Calu3 (cell line): ENCODE measurements around the gene PDE1C. TPM values are rescaled to one million over a fixed set of nuclear protein-coding genes. Genes with fewer than 3 reads are reported as not detected.

Source experiments
- BruUV-seq: library from RNA; stranded (reverse); fragments of 400-500 nt; replicated peaks from 2 replicates; lab custom pipeline; 2021; lab: Mats Ljungman, UMichigan
- CTCF ChIA-PET: fragments of 300-600 bp; sonication (Branson Sonifier 250); formaldehyde crosslinking; loops from one replicate; lab custom pipeline; 2022; ENCODE audit warnings: antibody characterized with exemption; lab: Charles Lee
- DNase-seq: peaks from one replicate; pipeline ENCODE4 v3.0.0; 2022
- H3K27ac Mint-ChIP-seq: one replicate; pipeline ENCODE4 v1.8.0; 2022; ENCODE audit warnings: mixed read lengths; ENCODE audit not compliant: unreplicated experiment
- H3K27me3 Mint-ChIP-seq: one replicate; pipeline ENCODE4 v1.8.0; 2022; ENCODE audit warnings: mixed read lengths; ENCODE audit not compliant: unreplicated experiment
- H3K36me3 Mint-ChIP-seq: one replicate; pipeline ENCODE4 v1.8.0; 2022; ENCODE audit warnings: mild to moderate bottlenecking, moderate library complexity, mixed read lengths; ENCODE audit not compliant: insufficient read depth, unreplicated experiment
- H3K4me1 Mint-ChIP-seq: one replicate; pipeline ENCODE4 v1.8.0; 2022; ENCODE audit warnings: mild to moderate bottlenecking, low read depth, mixed read lengths; ENCODE audit not compliant: unreplicated experiment
- H3K4me3 Mint-ChIP-seq: one replicate; pipeline ENCODE4 v1.8.0; 2022; ENCODE audit warnings: mild to moderate bottlenecking, low read depth, moderate library complexity, mixed read lengths; ENCODE audit not compliant: unreplicated experiment
- H3K9me3 Mint-ChIP-seq: one replicate; pipeline ENCODE4 v1.8.0; 2022; ENCODE audit warnings: low read depth, mixed read lengths; ENCODE audit not compliant: unreplicated experiment
- intact Hi-C: fragments of 100-400 bp; cut with micrococcal nuclease; formaldehyde crosslinking; loops from one replicate; pipeline ENCODE4 v1.10.0; 2022; ENCODE audit not compliant: unreplicated experiment
- total RNA-seq: library from RNA; stranded (reverse); gene quantifications from 2 replicates; pipeline ENCODE4 v1.2.3, GENCODE V29; 2022
- TF ChIP-seq, protein P1 (sequence below): fragments of 200-600 bp; IDR thresholded peaks from one replicate; pipeline ENCODE4 v1.8.0; 2022; ENCODE audit warnings: antibody characterized with exemption; ENCODE audit not compliant: unreplicated experiment

PDE1C gene
- total RNA-seq, 1 experiment from 2014 or later: 34.0 TPM

GRCh38 chr7:32051128-32051527, 19.1 kb downstream of the PDE1C start:
- TF ChIP-seq, protein P1, sequence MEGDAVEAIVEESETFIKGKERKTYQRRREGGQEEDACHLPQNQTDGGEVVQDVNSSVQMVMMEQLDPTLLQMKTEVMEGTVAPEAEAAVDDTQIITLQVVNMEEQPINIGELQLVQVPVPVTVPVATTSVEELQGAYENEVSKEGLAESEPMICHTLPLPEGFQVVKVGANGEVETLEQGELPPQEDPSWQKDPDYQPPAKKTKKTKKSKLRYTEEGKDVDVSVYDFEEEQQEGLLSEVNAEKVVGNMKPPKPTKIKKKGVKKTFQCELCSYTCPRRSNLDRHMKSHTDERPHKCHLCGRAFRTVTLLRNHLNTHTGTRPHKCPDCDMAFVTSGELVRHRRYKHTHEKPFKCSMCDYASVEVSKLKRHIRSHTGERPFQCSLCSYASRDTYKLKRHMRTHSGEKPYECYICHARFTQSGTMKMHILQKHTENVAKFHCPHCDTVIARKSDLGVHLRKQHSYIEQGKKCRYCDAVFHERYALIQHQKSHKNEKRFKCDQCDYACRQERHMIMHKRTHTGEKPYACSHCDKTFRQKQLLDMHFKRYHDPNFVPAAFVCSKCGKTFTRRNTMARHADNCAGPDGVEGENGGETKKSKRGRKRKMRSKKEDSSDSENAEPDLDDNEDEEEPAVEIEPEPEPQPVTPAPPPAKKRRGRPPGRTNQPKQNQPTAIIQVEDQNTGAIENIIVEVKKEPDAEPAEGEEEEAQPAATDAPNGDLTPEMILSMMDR: no peak
- intact Hi-C loops: no loop called here
- no peaks in the 10 kb centered on the region for H3K27me3 Mint-ChIP-seq
- DNase-seq: no peak
- no peak overlapping the region for H3K4me3 Mint-ChIP-seq
- H3K27ac Mint-ChIP-seq: no peak overlapping the region
- no peaks in the 10 kb centered on the region for H3K36me3 Mint-ChIP-seq
- peaks cover 4% of the 10 kb centered on the region for H3K9me3 Mint-ChIP-seq
- CTCF ChIA-PET: interaction anchor here (1.4 kb wide), 1 partner anchor 9 kb away, joined by 4 read pairs; no protein-coding TSS in a partner anchor
- peaks cover 33% of the 10 kb centered on the region for H3K4me1 Mint-ChIP-seq
- no TSS peak for BruUV-seq

GRCh38 chr7:32049599-32049998, 20.6 kb downstream of the PDE1C start:
- Mint-ChIP-seq H3K9me3 (peaks cover 1% of the 10 kb centered on the region), H3K4me1 (peaks cover 37% of the 10 kb centered on the region), H3K36me3 (no peaks in the 10 kb centered on the region), H3K27ac (peak overlapping the region; percentile 48), H3K4me3 (peak overlapping the region; percentile 43), H3K27me3 (no peaks in the 10 kb centered on the region)
- no TSS peak for BruUV-seq
- intact Hi-C loops: no loop called here
- CTCF ChIA-PET: no interaction called here
- DNase-seq: no peak
- TF ChIP-seq, protein P1: no peak

DNA sequence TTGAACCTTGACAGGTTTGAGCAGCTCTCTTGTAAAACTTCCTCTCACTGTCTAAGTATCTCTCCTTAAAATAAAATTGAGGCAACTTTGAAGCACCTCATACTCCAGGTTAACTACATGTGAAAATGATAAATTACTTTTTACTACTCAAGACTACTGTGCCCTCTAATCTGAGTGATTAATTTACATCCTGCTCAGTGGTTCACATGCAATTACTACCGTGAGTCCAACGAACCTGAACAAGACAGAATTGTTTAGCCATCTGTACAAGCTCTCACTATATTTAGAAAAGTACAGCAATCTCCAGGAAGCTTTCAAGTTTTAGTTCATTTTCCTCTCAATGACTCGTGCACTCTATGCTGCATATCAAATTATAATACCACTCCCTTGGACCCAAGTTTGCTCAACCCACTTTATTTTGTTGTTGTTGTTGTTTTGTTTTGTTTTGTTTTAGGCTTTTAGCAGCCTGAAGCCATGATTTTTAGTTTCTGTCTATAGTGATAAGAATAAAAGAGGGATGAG, 21.2 kb downstream of the PDE1C start:
- TF ChIP-seq, protein P1: no peak

DNA sequence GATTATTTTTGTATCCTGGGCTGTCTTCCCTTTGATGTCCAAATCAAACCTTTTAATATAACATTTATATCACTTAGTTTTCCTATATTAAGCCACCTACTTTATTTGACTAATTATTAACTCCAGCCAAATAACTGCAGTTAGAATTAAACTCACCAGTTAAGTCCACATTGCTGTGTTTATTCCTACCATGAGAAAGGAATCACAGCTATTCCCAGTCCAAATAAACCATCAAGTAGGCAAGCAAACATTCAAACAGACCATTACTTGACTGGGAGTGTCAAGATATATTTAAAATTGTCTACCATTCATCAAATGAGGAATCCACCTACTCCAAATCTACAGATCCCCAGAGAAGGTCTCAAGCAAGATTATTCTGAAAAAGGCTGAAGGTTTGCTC, 22.4 kb downstream of the PDE1C start:
- Mint-ChIP-seq H3K4me1 (peaks cover 52% of the 10 kb centered on the region), H3K4me3 (peak overlapping the region; percentile 4), H3K9me3 (peaks cover 4% of the 10 kb centered on the region), H3K27ac (peak overlapping the region; percentile 47), H3K36me3 (no peaks in the 10 kb centered on the region), H3K27me3 (no peaks in the 10 kb centered on the region)
- intact Hi-C loops: loop anchor here (2.0 kb wide), 1 partner anchor 23 kb away; the partner anchor contains the start of gene PDE1C
- TF ChIP-seq, protein P1: no peak
- no peak for DNase-seq
- CTCF ChIA-PET: interaction anchor here (1.1 to 1.9 kb wide), 4 partner anchors 10 to 157 kb away, joined by 3 to 6 read pairs (median 4); no protein-coding TSS in a partner anchor
- no TSS peak for BruUV-seq

More for the DNA sequence above, 21.2 kb downstream of the PDE1C start:
- Mint-ChIP-seq H3K36me3 (no peaks in the 10 kb centered on the region), H3K27me3 (no peaks in the 10 kb centered on the region), H3K9me3 (peaks cover 4% of the 10 kb centered on the region), H3K27ac (peak overlapping the region; percentile 48), H3K4me3 (peak overlapping the region; percentile 43), H3K4me1 (peaks cover 43% of the 10 kb centered on the region)
- CTCF ChIA-PET: interaction anchor here (0.7 to 1.2 kb wide), 3 partner anchors 10 to 115 kb away, joined by 3 to 5 read pairs (median 4); no protein-coding TSS in a partner anchor
- no peak for DNase-seq
- no TSS peak for BruUV-seq
- intact Hi-C loops: no loop called here
